Lower lobe of right lung (tissue), 2 donors: ENCODE results near the gene PHF21A. TPM values are rescaled to one million over a fixed set of nuclear protein-coding genes. Genes with fewer than 3 reads are reported as not detected.

Experiments
- ATAC-seq, 2 donors: fragments of 200-7000 bp; cut with Tn5 transposase; one replicate each; pipeline ENCODE4 v1.9.1; 2020 to 2022; ENCODE audit warnings: mild to moderate bottlenecking in 2 of 2, moderate library complexity in 2 of 2
- DNase-seq: peaks from one replicate; pipeline ENCODE4 v3.0.0-alpha.2; 2020
- H3K27ac ChIP-seq: fragments of 200-600 bp; one replicate; pipeline ENCODE4 v1.8.0; 2022
- H3K27me3 ChIP-seq: fragments of 200-600 bp; one replicate; pipeline ENCODE4 v1.8.0; 2022; ENCODE audit warnings: low read depth
- H3K36me3 ChIP-seq: fragments of 200-600 bp; one replicate; pipeline ENCODE4 v1.8.0; 2022; ENCODE audit warnings: mild to moderate bottlenecking
- H3K4me1 ChIP-seq: fragments of 200-600 bp; one replicate; pipeline ENCODE4 v1.8.0; 2022
- H3K4me3 ChIP-seq: fragments of 200-600 bp; one replicate; pipeline ENCODE4 v1.8.0; 2022; ENCODE audit warnings: mild to moderate bottlenecking
- H3K9me3 ChIP-seq: fragments of 200-600 bp; one replicate; pipeline ENCODE4 v1.8.0; 2022
- CTCF ChIP-seq: fragments of 200-600 bp; IDR thresholded peaks from one replicate; pipeline ENCODE4 v1.8.0; 2022; ENCODE audit warnings: antibody characterized with exemption, mild to moderate bottlenecking
- intact Hi-C: fragments of 100-400 bp; cut with DNase I; formaldehyde crosslinking; loops from one replicate; pipeline ENCODE4 v1.11.0; 2022
- total RNA-seq: library from RNA; stranded (reverse); fragmentation: NEBNext Ultra II Directional; extraction: Animal tissue kit (Norgen Biotek cat#: 25700); gene quantifications from one replicate; pipeline ENCODE4 v1.2.1, GENCODE V29; 2021
- donor health status: DM: no; HTN: yes; CAD: no; lungs with severe emphysema.

The PHF21A gene
- total RNA-seq, 1 donor from 2014 or later, result 48.4 TPM

- no peaks in the 10 kb centered on the region for H3K4me1 ChIP-seq
- H3K27ac ChIP-seq, result no peak overlapping the region
- H3K4me3 ChIP-seq, result no peak overlapping the region
- no peaks in the 10 kb centered on the region for H3K9me3 ChIP-seq
- ATAC-seq, result no peak
- TF ChIP-seq CTCF, result no peak
- peaks cover 18% of the 10 kb centered on the region for H3K36me3 ChIP-seq
- intact Hi-C loops, result no loop called here
- DNase-seq, result no peak
- H3K27me3 ChIP-seq, result no peaks in the 10 kb centered on the region
Measured at GRCh38 chr11:46066335-46066734, 54.9 kb downstream of the PHF21A start.

- no peak overlapping the region for H3K4me3 ChIP-seq
- DNase-seq (no peak), ATAC-seq (no peak)
- H3K4me1 ChIP-seq, result no peaks in the 10 kb centered on the region
- peaks cover 18% of the 10 kb centered on the region for H3K36me3 ChIP-seq
- no peaks in the 10 kb centered on the region for H3K9me3 ChIP-seq
- intact Hi-C loops, result no loop called here
- no peak overlapping the region for H3K27ac ChIP-seq
- no peak for TF ChIP-seq CTCF
- no peaks in the 10 kb centered on the region for H3K27me3 ChIP-seq
Measured at GRCh38 chr11:46065681-46066080, 55.6 kb downstream of the PHF21A start.

DNA sequence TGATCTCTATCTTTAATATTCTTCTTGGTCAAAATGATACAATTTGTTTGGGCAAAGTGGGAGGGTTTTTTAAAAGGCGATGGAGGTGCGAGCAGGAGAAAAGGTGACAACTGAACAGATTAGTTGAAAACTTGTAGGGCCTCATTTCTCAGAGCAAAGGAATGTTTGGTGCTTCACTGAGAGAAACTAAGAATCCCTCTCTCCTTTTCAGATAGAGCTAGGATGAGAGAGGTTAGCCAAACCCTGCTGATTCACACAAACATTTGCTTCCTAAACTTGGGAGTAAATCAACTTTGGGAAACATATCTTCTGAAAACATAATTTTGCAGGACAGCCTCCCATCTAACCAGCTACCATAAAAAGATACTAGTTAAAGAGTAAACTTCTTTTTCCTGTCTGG, 57.0 kb downstream of the PHF21A start:
- Histone ChIP-seq H3K27me3 (no peaks in the 10 kb centered on the region), H3K27ac (no peak overlapping the region), H3K4me1 (no peaks in the 10 kb centered on the region), H3K9me3 (no peaks in the 10 kb centered on the region), H3K36me3 (peaks cover 18% of the 10 kb centered on the region), H3K4me3 (no peak overlapping the region)
- TF ChIP-seq CTCF, result no peak
- no peak for DNase-seq
- intact Hi-C loops, result no loop called here
- ATAC-seq, result no peak

- ATAC-seq (no peak), DNase-seq (no peak)
- Histone ChIP-seq H3K27me3 (no peaks in the 10 kb centered on the region), H3K27ac (no peak overlapping the region), H3K4me3 (no peak overlapping the region), H3K36me3 (peaks cover 18% of the 10 kb centered on the region), H3K9me3 (no peaks in the 10 kb centered on the region), H3K4me1 (no peaks in the 10 kb centered on the region)
- intact Hi-C loops, result no loop called here
- no peak for TF ChIP-seq CTCF
Measured at GRCh38 chr11:46063138-46063537, 58.1 kb downstream of the PHF21A start.

DNA sequence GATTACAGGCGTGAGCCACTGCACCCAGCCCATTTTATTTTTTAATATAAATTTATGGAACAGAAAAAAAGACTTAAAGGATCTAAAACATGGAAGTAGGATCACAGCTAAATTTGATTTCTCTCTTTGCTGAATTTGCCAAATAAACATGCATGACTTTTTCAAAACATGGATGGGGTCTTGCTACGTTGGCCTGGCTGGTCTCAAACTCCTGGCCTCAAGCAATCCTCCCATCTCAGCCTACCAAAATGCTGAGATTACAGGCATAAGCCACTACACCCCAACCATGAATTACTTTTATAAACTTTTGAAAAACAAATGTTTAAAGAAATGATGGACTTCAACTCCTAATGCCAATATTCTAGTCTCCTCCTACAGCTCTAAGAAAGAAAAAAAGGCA, 61.2 kb downstream of the PHF21A start:
- Histone ChIP-seq H3K36me3 (peaks cover 9% of the 10 kb centered on the region), H3K4me3 (no peak overlapping the region), H3K27me3 (no peaks in the 10 kb centered on the region), H3K4me1 (no peaks in the 10 kb centered on the region), H3K9me3 (no peaks in the 10 kb centered on the region), H3K27ac (no peak overlapping the region)
- ATAC-seq (no peak), DNase-seq (no peak)
- intact Hi-C loops, result no loop called here
- no peak for TF ChIP-seq CTCF

- DNase-seq (no peak), ATAC-seq (no peak)
- intact Hi-C loops, result no loop called here
- no peaks in the 10 kb centered on the region for H3K4me1 ChIP-seq
- no peak for TF ChIP-seq CTCF
- H3K36me3 ChIP-seq, result no peaks in the 10 kb centered on the region
- H3K27ac ChIP-seq, result no peak overlapping the region
- no peaks in the 10 kb centered on the region for H3K27me3 ChIP-seq
- H3K4me3 ChIP-seq, result no peak overlapping the region
- H3K9me3 ChIP-seq, result no peaks in the 10 kb centered on the region
Measured at GRCh38 chr11:46057489-46057888, 63.8 kb downstream of the PHF21A start.
